HepG2 (cell line): ENCODE measurements around the gene AP3D1. TPM values are rescaled to one million over a fixed set of nuclear protein-coding genes. Genes with fewer than 3 reads are reported as not detected.

Source experiments
- ELF3 ChIP-seq: IDR thresholded peaks from 2 replicates; pipeline ENCODE4 v1.6.1; 2016; ENCODE audit warnings: missing genetic modification reagents, missing compliant biosample characterization
- FOXA3 ChIP-seq: IDR thresholded peaks from 2 replicates; pipeline ENCODE4 v1.6.1; 2016; ENCODE audit warnings: missing genetic modification reagents, missing compliant biosample characterization
- KDM5B ChIP-seq: sonication (generic); formaldehyde crosslinking; IDR thresholded peaks from 2 replicates; pipeline ENCODE4 v1.4.0; 2020; ENCODE audit warnings: missing genetic modification reagents, mild to moderate bottlenecking, borderline replicate concordance
- NFKB2 ChIP-seq: sonication (generic); formaldehyde crosslinking; IDR thresholded peaks from 2 replicates; pipeline ENCODE4 v1.4.0; 2020; ENCODE audit warnings: missing genetic modification reagents, borderline replicate concordance
- NFYC ChIP-seq: IDR thresholded peaks from 2 replicates; pipeline ENCODE4 v1.6.1; 2016; ENCODE audit warnings: missing genetic modification reagents, missing compliant biosample characterization
- RARA ChIP-seq: IDR thresholded peaks from 2 replicates; pipeline ENCODE4 v1.6.1; 2016; ENCODE audit warnings: missing genetic modification reagents, missing compliant biosample characterization
- RBM39 ChIP-seq: fragments of 200-400 bp; formaldehyde crosslinking; IDR thresholded peaks from one replicate; pipeline ENCODE4 v1.6.1; 2018; ENCODE audit warnings: antibody characterized with exemption, mild to moderate bottlenecking, low read depth, low read length; ENCODE audit not compliant: poor library complexity, severe bottlenecking
- SALL1 ChIP-seq: sonication (generic); formaldehyde crosslinking; IDR thresholded peaks from 2 replicates; pipeline ENCODE4 v1.8.0; 2022; ENCODE audit warnings: mild to moderate bottlenecking, missing genetic modification reagents
- TEAD3 ChIP-seq: optimal IDR thresholded peaks from 2 replicates; pipeline ENCODE3; 2016; ENCODE audit warnings: borderline replicate concordance
- YEATS2 ChIP-seq: sonication (generic); formaldehyde crosslinking; IDR thresholded peaks from 2 replicates; pipeline ENCODE4 v1.4.0; 2020; ENCODE audit warnings: missing genetic modification reagents, borderline replicate concordance
- ZFP41 ChIP-seq: sonication (generic); formaldehyde crosslinking; IDR thresholded peaks from 2 replicates; pipeline ENCODE4 v1.4.0; 2020; ENCODE audit warnings: mild to moderate bottlenecking, missing genetic modification reagents, borderline replicate concordance
- ZNF768 ChIP-seq: sonication (generic); formaldehyde crosslinking; IDR thresholded peaks from 2 replicates; pipeline ENCODE4 v1.4.0; 2020; ENCODE audit warnings: missing genetic modification reagents
- ZNF850 ChIP-seq: sonication (generic); formaldehyde crosslinking; conservative IDR thresholded peaks from 2 replicates; pipeline ENCODE4 v1.9.0; 2021; ENCODE audit warnings: mild to moderate bottlenecking, missing genetic modification reagents
- polyA plus RNA-seq, 8 experiments: library from polyadenylated mRNA; depleted of rRNA in 3 of 8; stranded (reverse) in 7 of 8; unstranded in 1 of 8; fragments of >200 nt; fragmentation: Illumina TruSeq in 4 of 8; extraction: Trizol in 4 of 8; gene quantifications; 2 replicates each; pipeline versions ENCODE4 v1.2.1 to v1.2.3, GENCODE V29; 2011 to 2016; ENCODE audit warnings: low read depth in 4 of 8, missing spikeins in 1 of 8, mixed read lengths in 1 of 8; ENCODE audit not compliant: insufficient read depth in 1 of 8
- total RNA-seq, 5 experiments: library from RNA; depleted of rRNA; stranded (reverse); fragments of >200 nt; fragmentation: Illumina TruSeq; extraction: Trizol; gene quantifications; 2 replicates each; pipeline ENCODE4 v1.2.3, GENCODE V29; 2016; ENCODE audit warnings: low read depth in 1 of 5
- TF ChIP-seq, protein P1 (sequence below): sonication (generic); formaldehyde crosslinking; conservative IDR thresholded peaks from 2 replicates; pipeline ENCODE4 v1.4.0; 2020; ENCODE audit warnings: mild to moderate bottlenecking, missing genetic modification reagents, moderate library complexity
- TF ChIP-seq, protein P2 (sequence below): IDR thresholded peaks from 2 replicates; pipeline ENCODE4 v1.6.1; 2016
- TF ChIP-seq, protein P3 (sequence below): sonication (generic); formaldehyde crosslinking; IDR thresholded peaks from 2 replicates; pipeline ENCODE4 v1.5.1; 2020; ENCODE audit warnings: mild to moderate bottlenecking, missing genetic modification reagents, moderate library complexity
- TF ChIP-seq, protein P4 (sequence below): sonication (generic); formaldehyde crosslinking; IDR thresholded peaks from 2 replicates; pipeline ENCODE4 v1.8.1; 2023; ENCODE audit warnings: missing genetic modification reagents, mild to moderate bottlenecking, borderline replicate concordance

AP3D1 gene
- total and polyA plus RNA-seq, 2 of the 13 experiments (the other 11 are each of a cell fraction or from before 2014, with no cell fraction given): 68.0 to 82.6 TPM

DNA sequence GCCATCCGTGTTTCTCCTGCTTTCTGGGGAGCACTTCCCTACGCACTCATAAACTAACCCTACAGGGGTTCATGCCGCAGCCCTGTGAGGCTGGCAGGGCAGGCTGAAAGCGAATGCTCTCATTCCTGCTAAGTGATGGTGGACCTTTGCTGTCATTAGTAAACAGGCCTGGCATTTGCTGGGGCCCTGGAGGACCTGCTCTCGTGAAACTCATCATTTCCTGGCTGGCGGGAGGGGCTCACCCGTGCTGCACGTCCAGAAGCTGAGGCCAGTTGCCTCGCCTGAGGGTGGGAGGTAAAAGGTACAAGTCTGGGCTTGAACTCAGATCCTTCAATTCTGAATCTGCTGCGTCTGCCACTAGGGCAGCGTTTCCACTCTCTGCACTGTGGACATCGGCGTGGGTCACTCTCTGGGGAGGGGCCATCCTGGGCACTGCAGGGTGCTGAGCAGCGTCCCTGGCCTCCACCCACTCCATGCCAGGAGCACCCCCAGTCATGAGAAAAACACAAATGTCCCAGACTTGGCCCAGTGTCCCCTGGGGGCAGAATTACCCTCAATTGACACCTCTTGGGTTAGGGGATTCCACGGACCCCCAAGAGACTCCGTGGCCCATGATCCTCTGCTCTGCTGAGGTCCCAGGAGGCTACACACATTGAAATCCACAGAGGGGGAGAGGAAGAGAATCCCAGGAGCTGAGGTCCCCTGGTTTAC, 62.2 kb downstream of the AP3D1 start (continued):
- TF ChIP-seq, protein P1, sequence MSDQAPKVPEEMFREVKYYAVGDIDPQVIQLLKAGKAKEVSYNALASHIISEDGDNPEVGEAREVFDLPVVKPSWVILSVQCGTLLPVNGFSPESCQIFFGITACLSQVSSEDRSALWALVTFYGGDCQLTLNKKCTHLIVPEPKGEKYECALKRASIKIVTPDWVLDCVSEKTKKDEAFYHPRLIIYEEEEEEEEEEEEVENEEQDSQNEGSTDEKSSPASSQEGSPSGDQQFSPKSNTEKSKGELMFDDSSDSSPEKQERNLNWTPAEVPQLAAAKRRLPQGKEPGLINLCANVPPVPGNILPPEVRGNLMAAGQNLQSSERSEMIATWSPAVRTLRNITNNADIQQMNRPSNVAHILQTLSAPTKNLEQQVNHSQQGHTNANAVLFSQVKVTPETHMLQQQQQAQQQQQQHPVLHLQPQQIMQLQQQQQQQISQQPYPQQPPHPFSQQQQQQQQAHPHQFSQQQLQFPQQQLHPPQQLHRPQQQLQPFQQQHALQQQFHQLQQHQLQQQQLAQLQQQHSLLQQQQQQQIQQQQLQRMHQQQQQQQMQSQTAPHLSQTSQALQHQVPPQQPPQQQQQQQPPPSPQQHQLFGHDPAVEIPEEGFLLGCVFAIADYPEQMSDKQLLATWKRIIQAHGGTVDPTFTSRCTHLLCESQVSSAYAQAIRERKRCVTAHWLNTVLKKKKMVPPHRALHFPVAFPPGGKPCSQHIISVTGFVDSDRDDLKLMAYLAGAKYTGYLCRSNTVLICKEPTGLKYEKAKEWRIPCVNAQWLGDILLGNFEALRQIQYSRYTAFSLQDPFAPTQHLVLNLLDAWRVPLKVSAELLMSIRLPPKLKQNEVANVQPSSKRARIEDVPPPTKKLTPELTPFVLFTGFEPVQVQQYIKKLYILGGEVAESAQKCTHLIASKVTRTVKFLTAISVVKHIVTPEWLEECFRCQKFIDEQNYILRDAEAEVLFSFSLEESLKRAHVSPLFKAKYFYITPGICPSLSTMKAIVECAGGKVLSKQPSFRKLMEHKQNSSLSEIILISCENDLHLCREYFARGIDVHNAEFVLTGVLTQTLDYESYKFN (CRISPR knock-in tag): 0 out of 2 replicates have a peak, but pooled peaks have one; percentile 27
- TF ChIP-seq YEATS2: peak; percentile 20; the same call in 1 of the 2 replicates
- TF ChIP-seq, protein P2, sequence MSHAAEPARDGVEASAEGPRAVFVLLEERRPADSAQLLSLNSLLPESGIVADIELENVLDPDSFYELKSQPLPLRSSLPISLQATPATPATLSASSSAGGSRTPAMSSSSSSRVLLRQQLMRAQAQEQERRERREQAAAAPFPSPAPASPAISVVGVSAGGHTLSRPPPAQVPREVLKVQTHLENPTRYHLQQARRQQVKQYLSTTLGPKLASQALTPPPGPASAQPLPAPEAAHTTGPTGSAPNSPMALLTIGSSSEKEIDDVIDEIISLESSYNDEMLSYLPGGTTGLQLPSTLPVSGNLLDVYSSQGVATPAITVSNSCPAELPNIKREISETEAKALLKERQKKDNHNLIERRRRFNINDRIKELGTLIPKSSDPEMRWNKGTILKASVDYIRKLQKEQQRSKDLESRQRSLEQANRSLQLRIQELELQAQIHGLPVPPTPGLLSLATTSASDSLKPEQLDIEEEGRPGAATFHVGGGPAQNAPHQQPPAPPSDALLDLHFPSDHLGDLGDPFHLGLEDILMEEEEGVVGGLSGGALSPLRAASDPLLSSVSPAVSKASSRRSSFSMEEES (CRISPR knock-in tag): 0 out of 2 replicates have a peak, but pooled peaks have one; percentile 15
- no peak for TF ChIP-seq NFKB2 (CRISPR knock-in tag)
- TF ChIP-seq TEAD3 (CRISPR knock-in tag): peak; percentile 40
- TF ChIP-seq SALL1: no peak
- TF ChIP-seq, protein P3, sequence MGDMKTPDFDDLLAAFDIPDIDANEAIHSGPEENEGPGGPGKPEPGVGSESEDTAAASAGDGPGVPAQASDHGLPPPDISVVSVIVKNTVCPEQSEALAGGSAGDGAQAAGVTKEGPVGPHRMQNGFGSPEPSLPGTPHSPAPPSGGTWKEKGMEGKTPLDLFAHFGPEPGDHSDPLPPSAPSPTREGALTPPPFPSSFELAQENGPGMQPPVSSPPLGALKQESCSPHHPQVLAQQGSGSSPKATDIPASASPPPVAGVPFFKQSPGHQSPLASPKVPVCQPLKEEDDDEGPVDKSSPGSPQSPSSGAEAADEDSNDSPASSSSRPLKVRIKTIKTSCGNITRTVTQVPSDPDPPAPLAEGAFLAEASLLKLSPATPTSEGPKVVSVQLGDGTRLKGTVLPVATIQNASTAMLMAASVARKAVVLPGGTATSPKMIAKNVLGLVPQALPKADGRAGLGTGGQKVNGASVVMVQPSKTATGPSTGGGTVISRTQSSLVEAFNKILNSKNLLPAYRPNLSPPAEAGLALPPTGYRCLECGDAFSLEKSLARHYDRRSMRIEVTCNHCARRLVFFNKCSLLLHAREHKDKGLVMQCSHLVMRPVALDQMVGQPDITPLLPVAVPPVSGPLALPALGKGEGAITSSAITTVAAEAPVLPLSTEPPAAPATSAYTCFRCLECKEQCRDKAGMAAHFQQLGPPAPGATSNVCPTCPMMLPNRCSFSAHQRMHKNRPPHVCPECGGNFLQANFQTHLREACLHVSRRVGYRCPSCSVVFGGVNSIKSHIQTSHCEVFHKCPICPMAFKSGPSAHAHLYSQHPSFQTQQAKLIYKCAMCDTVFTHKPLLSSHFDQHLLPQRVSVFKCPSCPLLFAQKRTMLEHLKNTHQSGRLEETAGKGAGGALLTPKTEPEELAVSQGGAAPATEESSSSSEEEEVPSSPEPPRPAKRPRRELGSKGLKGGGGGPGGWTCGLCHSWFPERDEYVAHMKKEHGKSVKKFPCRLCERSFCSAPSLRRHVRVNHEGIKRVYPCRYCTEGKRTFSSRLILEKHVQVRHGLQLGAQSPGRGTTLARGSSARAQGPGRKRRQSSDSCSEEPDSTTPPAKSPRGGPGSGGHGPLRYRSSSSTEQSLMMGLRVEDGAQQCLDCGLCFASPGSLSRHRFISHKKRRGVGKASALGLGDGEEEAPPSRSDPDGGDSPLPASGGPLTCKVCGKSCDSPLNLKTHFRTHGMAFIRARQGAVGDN (CRISPR knock-in tag): peak; percentile 94
- TF ChIP-seq NFYC: no peak
- no peak for TF ChIP-seq RBM39
- TF ChIP-seq, protein P4, sequence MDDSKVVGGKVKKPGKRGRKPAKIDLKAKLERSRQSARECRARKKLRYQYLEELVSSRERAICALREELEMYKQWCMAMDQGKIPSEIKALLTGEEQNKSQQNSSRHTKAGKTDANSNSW (CRISPR knock-in tag): no peak
- no peak for TF ChIP-seq RARA (CRISPR knock-in tag)
- TF ChIP-seq ELF3: peak; percentile 48; the same call in 1 of the 2 replicates
- TF ChIP-seq ZNF850: no peak
- 0 out of 2 replicates have a peak, but pooled peaks have one; percentile 54 for TF ChIP-seq ZFP41 (CRISPR knock-in tag)
- TF ChIP-seq KDM5B: peak; percentile 34; the same call in 1 of the 2 replicates
- TF ChIP-seq ZNF768: no peak
- peak; percentile 56 for TF ChIP-seq FOXA3 (CRISPR knock-in tag)
